NOMO-1 (cell line): ENCODE measurements around the gene DCLK3.

Experiments
- DNase-seq, 2 experiments: peaks; one replicate each; lab custom pipeline; 2025; ENCODE audit not compliant: unreplicated experiment in 2 of 2; lab: John Stamatoyannopoulos, UW

DCLK3 gene

GRCh38 chr3:36679384-36680200, 84.8 kb downstream of the DCLK3 start:
- peak in 1 of 2 experiments; percentile 27 for DNase-seq

GRCh38 chr3:36678216-36679013, 85.9 kb downstream of the DCLK3 start:
- DNase-seq: no peak

GRCh38 chr3:36677331-36678007, 86.9 kb downstream of the DCLK3 start:
- DNase-seq: no peak

- no peak for DNase-seq
Measured at GRCh38 chr3:36674816-36675215, 89.5 kb downstream of the DCLK3 start.

- no peak for DNase-seq
Measured at GRCh38 chr3:36669764-36670163, 94.6 kb downstream of the DCLK3 start.

- no peak for DNase-seq
Measured at GRCh38 chr3:36666166-36666565, 98.2 kb downstream of the DCLK3 start.

- peak in 1 of 2 experiments; percentile 3 for DNase-seq
Measured at GRCh38 chr3:36663666-36664291, 100.6 kb downstream of the DCLK3 start.

GRCh38 chr3:36662626-36663025, 101.7 kb downstream of the DCLK3 start:
- no peak for DNase-seq
